Testis (tissue), 3 donors: ENCODE data around the gene SPATS2L. TPM values are rescaled to one million over a fixed set of nuclear protein-coding genes. Genes with fewer than 3 reads are reported as not detected.

Experiments used
- DNase-seq: peaks from one replicate; pipeline ENCODE4 v3.0.0-alpha.2; 2019
- H3K27ac ChIP-seq, 2 donors: fragments of 200-600 bp; sonication (generic); one replicate each; pipeline ENCODE4 v1.5.1; 2019
- H3K27me3 ChIP-seq: fragments of 200-600 bp; sonication (generic); one replicate; pipeline ENCODE4 v1.5.1; 2019
- H3K36me3 ChIP-seq: fragments of 200-600 bp; sonication (generic); one replicate; pipeline ENCODE4 v1.5.1; 2017; ENCODE audit warnings: low read depth; ENCODE audit errors: missing control alignments
- H3K4me1 ChIP-seq: fragments of 200-600 bp; sonication (generic); one replicate; pipeline ENCODE4 v1.5.1; 2019
- H3K4me3 ChIP-seq, 2 donors: fragments of 200-600 bp; sonication (generic); one replicate each; pipeline ENCODE4 v1.5.1; 2017 to 2019
- H3K9me3 ChIP-seq: fragments of 200-600 bp; sonication (generic); one replicate; pipeline ENCODE4 v1.5.1; 2017
- CTCF ChIP-seq, 3 experiments: fragments of 450-650 bp in 2 of 3; fragments of 200-600 bp in 1 of 3; sonication (generic) in 1 of 3; IDR thresholded peaks; one replicate each; pipeline ENCODE4 v1.5.1; 2016 to 2019; ENCODE audit warnings: antibody characterized with exemption in 3 of 3, mild to moderate bottlenecking in 2 of 3, moderate library complexity in 1 of 3
- POLR2A ChIP-seq: fragments of 450-650 bp; IDR thresholded peaks from one replicate; pipeline ENCODE4 v1.6.1; 2017; ENCODE audit warnings: antibody characterized with exemption, mild to moderate bottlenecking, moderate library complexity
- WGBS, 2 donors: methylation state at CpG; one replicate each; pipeline ENCODE4 v1.1.5; 2018; 5-methylcytosine and 5-hydroxymethylcytosine counted together
- intact Hi-C: fragments of 100-400 bp; cut with DNase I; formaldehyde crosslinking; loops from one replicate; pipeline ENCODE4 v1.15.1; 2023; ENCODE audit warnings: low total_unique reads
- polyA plus RNA-seq: library from polyadenylated mRNA; stranded (reverse); fragments of 350-450 nt; fragmentation: Illumina TruSeq; extraction: RNeasy Lipid Tissue Mini Kit (QIAGEN cat#74804); gene quantifications from one replicate; pipeline ENCODE4 v1.2.3, GENCODE V29; 2014; ENCODE audit warnings: low read depth, low replicate concordance; ENCODE audit not compliant: insufficient read depth
- total RNA-seq, 2 donors: library from RNA; depleted of rRNA; stranded (reverse); fragments of >200 nt; gene quantifications; one replicate each; pipeline ENCODE4 v1.2.3, GENCODE V29; 2016

SPATS2L gene
- total and polyA plus RNA-seq, 3 donors from 2014 or later: 49.7 to 67.6 (median 52.9) TPM

- H3K27ac ChIP-seq: no peak overlapping the region
- H3K27me3 ChIP-seq: no peaks in the 10 kb centered on the region
- WGBS, 2 donors: 79 to 84% methylated on average over 1 of the region's 1 CpG
- TF ChIP-seq CTCF (IDR thresholded peaks at IDR 0.05) (no peak), POLR2A (no peak)
- no peaks in the 10 kb centered on the region for H3K36me3 ChIP-seq
- H3K9me3 ChIP-seq: no peaks in the 10 kb centered on the region
- no peaks in the 10 kb centered on the region for H3K4me1 ChIP-seq
- DNase-seq: no peak
- intact Hi-C loops: no loop called here
- no peak overlapping the region for H3K4me3 ChIP-seq
Observed at GRCh38 chr2:200430017-200430416, 123.5 kb downstream of the SPATS2L start.

GRCh38 chr2:200431996-200432705, 125.7 kb downstream of the SPATS2L start:
- Histone ChIP-seq H3K9me3 (no peaks in the 10 kb centered on the region), H3K36me3 (no peaks in the 10 kb centered on the region), H3K27me3 (no peaks in the 10 kb centered on the region), H3K4me1 (no peaks in the 10 kb centered on the region), H3K4me3 (no peak overlapping the region), H3K27ac (no peak overlapping the region)
- intact Hi-C loops: no loop called here
- 45 to 57% methylated on average over 1 of the region's 1 CpG for WGBS, 2 donors
- TF ChIP-seq CTCF (IDR thresholded peaks at IDR 0.05): no peak
- no peak for TF ChIP-seq POLR2A
- DNase-seq: no peak

GRCh38 chr2:200435379-200435778, 128.9 kb downstream of the SPATS2L start:
- Histone ChIP-seq H3K27me3 (no peaks in the 10 kb centered on the region), H3K4me1 (no peaks in the 10 kb centered on the region), H3K4me3 (no peak overlapping the region), H3K27ac (no peak overlapping the region), H3K36me3 (no peaks in the 10 kb centered on the region), H3K9me3 (no peaks in the 10 kb centered on the region)
- TF ChIP-seq CTCF (IDR thresholded peaks at IDR 0.05) (no peak), POLR2A (no peak)
- intact Hi-C loops: no loop called here
- WGBS, 2 donors: 81 to 89% methylated on average over 4 of the region's 4 CpGs
- no peak for DNase-seq

- no peaks in the 10 kb centered on the region for H3K27me3 ChIP-seq
- no peak overlapping the region for H3K4me3 ChIP-seq
- no peaks in the 10 kb centered on the region for H3K9me3 ChIP-seq
- no peaks in the 10 kb centered on the region for H3K4me1 ChIP-seq
- H3K36me3 ChIP-seq: no peaks in the 10 kb centered on the region
- DNase-seq: no peak
- no peak overlapping the region for H3K27ac ChIP-seq
- intact Hi-C loops: no loop called here
- no peak for TF ChIP-seq CTCF (IDR thresholded peaks at IDR 0.05)
- TF ChIP-seq POLR2A: no peak
- 72 to 85% methylated on average over 1 of the region's 1 CpG for WGBS, 2 donors
Observed at GRCh38 chr2:200438251-200438650, 131.8 kb downstream of the SPATS2L start.

GRCh38 chr2:200438846-200439245, 132.4 kb downstream of the SPATS2L start:
- 69 to 75% methylated on average over 1 of the region's 1 CpG for WGBS, 2 donors
- H3K27me3 ChIP-seq: no peaks in the 10 kb centered on the region
- no peaks in the 10 kb centered on the region for H3K9me3 ChIP-seq
- no peaks in the 10 kb centered on the region for H3K4me1 ChIP-seq
- H3K27ac ChIP-seq: no peak overlapping the region
- intact Hi-C loops: no loop called here
- DNase-seq: no peak
- no peaks in the 10 kb centered on the region for H3K36me3 ChIP-seq
- TF ChIP-seq POLR2A: no peak
- no peak for TF ChIP-seq CTCF (IDR thresholded peaks at IDR 0.05)
- H3K4me3 ChIP-seq: no peak overlapping the region
